GM18907 (cell line): Measurements from ENCODE around the gene CEP350.
"Not testable (repeated sequence)": the region's sequence is repeated elsewhere in the genome, so short reads cannot be mapped to it uniquely, and the experiment has no call there.

Source experiments
- ATAC-seq: cut with Tn5 transposase; IDR thresholded peaks from one replicate; pipeline ENCODE4 v1.9.1; 2021; ENCODE audit warnings: mild to moderate bottlenecking, moderate library complexity; ENCODE audit not compliant: unreplicated experiment

Gene CEP350

DNA sequence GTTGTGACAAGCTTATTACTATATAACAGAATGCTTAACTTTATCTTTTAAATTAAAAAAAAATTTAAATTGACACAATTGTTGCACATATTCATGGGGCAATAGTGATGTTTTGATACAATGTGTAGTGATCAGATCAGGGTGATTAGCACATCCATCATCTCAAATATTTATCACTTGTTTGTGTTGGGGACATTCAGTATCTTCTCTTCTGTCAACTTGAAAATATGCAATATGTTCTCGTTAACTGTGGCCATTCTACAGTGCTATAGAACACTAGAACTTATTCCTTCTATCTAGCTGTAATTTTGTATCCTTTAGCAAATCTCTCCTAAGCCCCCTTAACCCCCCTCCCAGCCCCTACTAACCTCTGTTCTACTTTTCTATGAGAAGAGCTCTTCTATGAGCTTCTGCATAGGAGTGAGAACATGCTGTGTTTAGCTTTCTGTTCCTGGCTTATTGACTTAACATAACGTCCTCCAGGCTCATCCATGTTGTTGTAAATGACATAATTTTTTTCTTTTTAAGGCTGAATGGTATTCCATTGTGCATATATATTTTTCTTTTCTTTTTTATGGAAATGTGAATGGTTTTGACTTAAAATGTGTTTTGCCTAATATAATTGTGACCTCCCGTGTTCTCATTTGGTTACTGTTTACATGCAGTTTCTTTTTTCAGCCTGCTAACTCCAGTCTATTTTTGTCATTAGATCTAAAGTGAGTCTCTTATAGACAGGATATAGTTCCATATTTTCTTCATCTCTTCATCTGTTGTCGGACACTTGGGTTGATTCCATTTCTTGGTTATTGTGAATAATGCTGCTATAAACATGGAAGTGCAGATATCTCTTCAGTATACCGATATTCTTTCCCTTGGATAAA lies 23.8 kb downstream of the CEP350 start:
- ATAC-seq: no peak

DNA sequence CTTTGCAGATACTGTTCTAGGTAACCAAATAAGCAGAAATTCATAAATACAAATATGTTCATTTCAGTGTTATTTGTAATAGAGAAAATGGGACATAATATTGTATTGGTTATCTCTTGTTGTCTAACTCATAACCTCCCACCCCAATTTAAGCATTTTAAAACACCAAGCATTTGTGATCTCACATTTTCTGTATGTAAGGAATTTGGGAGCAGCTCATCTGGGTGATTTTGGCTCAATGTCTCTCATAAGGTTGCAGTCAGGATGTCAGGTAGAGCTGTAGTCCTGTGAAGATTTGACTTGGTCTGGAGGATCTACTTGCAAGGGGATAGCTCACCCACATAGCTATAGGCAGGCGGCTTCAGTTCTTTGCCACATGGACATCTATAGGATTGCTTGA lies 29.5 kb downstream of the CEP350 start:
- no peak for ATAC-seq

DNA sequence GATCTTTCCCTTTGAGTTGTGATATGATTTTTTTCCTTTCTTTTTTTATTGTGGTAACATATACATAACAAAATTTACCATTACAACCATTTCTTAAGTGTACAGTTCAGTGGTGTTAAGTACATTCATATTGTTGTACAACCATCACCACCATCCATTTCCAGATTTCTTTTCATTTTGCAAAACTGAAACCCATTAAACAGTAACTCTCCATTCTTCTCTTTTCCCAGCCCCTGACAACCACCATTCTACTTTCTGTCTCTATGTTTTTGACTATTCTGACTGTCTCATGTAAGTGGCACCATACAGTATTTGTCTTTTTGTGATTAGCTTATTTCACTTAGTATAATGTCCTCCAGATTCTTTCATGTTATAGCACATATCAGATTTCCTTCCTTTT lies 30.3 kb downstream of the CEP350 start:
- ATAC-seq: no peak

DNA sequence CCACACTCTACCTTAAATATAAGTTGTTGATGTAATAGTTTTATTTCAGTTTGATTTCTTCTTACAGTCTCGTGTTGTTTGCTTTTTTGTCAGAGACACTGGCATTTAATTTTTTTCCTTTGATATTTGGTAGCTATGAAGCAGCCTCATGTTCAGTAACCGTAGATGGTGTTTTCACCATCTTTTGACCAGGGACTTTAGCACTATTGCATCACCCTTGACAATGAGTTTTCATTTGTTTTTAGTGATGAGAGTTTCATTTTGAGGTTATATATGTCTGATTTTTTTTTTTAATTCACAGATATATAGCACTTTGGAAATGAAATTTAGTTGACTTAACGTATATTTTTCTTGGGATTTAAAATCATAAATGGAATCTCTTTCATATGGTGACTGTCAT lies 36.2 kb downstream of the CEP350 start:
- no peak for ATAC-seq

DNA sequence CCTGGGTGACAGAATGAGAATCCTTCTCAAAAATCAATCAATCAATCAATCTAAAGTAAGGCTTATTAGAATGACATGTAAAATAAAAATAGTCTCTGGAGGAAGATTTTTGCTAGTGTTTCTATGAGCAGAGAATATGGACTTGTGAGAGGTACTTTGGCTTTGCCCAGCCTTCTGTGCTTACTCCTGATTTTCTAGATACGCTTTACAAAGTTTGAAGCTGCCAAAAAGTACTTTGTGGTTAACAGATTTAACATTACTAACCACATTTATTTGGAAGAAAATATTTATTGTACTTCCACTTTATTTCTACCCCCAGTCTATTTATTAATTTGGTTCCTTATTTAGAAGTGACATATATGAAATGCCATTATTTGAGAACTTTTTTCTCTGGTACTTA lies 41.0 kb downstream of the CEP350 start:
- no peak for ATAC-seq

DNA sequence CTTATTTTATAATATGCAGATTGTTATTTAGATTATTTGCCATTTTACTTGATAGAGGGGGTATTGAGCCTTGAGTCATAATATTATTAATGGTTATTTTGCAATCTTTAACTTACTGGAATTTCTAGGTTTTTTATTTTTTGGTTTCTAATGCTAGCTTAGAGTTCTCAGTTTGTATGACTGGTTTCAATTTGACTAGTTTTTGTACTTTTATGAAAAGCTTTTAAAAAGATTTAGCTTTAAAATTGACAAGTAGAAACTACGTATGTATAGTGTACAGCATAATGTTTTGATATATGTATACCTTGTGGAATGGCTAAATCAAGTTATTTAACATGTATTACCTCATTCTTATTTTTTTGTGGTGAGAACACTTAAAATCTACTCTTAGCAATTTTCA lies 41.5 kb downstream of the CEP350 start:
- ATAC-seq: peak; percentile 70

DNA sequence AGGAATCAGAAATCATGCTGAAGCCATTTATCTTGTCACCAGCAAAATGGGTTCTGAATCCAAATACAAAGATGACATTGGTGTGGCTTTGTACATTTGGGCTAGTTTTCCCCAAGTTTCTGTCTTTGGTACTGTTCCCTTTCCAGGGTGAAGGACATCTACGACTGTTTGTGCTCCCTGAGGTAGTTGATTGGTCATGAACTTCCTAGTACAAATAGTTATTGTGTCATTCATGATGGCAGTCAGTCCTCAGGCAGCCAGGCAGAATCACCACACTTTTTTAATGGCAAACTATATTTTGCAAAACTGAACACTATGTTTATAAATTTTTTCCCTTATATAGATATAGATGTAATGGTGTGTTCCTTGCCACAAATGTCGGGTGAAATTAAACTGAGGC lies 46.0 kb downstream of the CEP350 start:
- ATAC-seq: no peak

DNA sequence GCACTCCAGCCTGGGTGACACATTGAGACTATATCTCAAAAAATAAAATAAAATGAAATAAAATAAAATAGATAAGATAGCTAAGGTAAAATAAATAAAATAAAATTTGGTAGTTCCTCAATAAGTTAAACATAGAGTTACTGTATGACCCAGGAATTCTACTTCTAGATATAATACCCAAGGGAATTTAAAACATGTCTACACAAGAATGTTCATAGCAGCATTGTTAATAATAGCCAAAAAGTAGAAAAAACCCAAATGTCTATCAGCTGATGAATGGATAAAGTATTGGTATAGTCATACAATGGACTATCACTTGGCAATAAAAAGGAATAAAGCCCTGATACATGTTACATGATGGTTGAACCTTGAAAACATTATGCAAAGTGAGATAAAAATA lies 47.8 kb downstream of the CEP350 start:
- no peak for ATAC-seq

DNA sequence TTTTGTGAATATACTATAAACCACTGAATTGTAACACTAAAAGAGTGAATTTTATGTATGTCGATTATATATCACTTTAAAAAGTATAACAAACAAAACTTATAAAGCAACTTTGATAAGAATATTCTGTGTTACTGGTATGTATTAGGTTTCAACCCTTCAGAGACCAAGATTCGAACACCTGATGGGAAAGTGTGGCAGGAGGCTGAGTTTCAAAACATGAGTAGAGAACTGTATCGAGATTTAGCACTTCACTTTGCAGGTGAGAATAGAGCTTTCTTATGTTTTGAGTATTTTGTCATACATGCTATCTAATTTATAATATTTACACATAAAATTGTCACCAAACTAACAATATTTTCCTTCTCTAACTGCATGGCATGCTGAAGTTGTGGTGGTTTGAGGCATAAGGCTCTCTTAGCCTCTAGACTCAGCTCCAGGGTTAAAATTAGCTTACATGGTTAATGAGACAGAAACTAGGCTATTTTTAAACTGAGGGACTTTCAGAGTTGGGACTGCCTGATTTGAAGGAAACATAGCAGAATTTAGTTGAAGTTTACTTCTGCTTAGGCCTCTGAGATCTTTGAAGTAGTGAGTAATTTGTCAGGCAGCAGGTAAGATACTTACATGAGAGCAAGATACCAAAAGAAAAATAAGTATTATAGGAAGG lies 48.6 kb downstream of the CEP350 start:
- peak; percentile 85 for ATAC-seq

DNA sequence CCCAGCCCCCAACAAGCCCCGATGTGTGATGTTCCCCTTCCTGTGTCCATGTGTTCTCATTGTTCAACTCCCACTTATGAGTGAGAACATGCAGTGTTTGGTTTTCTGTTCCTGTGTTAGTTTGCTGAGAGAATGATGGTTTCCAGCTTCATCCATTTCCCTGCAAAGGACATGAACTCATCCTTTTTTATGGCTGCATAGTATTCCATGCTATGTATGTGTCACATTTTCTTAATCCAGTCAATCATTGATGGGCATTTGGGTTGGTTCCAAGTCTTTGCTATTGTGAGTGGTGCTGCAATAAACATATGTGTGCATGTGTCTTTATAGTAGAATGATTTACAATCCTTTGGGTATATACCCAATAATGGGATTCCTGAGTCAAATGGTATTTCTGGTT lies 52.2 kb downstream of the CEP350 start:
- not testable (repeated sequence) for ATAC-seq

DNA sequence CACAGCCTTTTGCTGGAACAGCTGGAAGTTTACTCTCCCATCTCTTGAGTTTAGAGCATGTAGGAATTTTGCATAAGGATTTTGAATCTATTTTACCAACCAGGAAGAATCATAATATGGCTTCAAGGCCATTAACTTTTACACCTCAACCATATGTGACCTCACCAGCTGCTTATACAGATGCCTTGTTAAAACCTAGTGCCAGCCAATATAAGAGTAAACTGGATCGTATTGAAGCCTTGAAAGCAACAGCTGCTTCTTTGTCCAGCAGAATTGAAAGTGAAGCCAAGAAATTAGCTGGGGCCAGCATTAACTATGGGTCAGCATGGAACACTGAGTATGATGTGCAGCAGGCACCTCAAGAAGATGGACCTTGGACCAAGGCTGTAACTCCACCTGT lies 65.4 kb downstream of the CEP350 start:
- ATAC-seq: no peak

DNA sequence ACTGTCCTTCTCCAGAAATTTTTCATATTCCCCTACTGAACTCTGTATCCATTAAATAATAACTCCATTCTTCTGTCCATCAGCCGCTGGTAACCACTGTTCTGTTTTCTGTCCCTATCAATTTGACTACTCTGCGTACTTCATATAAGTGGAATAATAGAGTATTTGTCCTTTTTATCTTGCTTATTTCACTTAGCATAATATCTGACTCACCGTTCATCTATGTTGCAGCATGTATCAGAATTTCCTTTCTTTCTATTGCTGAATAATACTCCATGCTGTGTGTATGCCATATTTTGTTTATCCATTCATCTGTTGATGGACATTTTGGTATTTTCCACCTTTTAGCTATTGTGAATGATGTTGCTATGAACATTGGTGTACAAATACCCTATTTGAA lies 71.9 kb downstream of the CEP350 start:
- ATAC-seq: no peak

DNA sequence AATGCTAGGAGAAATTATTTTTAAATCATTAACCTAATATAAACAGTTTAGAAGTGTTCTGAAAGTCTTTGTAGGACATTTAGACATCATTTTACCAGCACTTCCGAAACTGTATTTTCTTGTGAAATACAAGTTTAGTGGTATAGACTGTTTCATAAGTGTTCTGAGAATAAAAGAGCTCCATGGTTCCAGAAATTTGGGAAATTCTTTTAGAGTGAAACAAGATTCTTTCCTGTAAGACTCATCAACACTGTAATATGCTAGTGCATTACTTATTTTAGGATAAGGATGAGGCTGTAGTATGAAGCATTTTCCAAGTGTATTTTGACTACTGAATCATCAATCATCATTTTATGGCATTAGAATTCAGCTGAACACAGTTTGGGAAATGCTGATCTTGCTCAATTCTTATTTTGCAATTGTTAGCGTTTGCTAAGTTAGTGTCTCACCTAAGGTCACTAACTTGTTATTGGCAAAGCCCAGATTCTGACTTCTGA lies 73.4 kb downstream of the CEP350 start:
- ATAC-seq: no peak

DNA sequence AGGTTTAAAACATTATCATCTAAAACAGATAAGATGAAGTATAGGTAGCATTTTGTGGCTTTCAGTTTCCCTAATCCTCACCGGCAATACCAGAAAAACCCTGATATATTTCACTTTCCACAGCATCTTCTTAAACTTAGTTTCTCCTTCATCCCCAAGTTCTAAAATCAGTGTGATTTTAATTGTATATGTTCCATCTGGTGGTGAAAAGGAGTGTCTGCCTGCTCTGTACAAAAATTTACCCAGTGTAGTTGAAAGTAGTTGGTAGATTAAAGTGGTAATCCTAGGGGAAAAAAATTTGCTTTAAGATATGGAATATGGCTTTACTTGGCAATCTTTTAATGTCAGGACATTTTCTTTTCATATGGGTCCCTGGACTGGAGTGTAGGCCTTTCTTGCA lies 74.3 kb downstream of the CEP350 start:
- no peak for ATAC-seq

DNA sequence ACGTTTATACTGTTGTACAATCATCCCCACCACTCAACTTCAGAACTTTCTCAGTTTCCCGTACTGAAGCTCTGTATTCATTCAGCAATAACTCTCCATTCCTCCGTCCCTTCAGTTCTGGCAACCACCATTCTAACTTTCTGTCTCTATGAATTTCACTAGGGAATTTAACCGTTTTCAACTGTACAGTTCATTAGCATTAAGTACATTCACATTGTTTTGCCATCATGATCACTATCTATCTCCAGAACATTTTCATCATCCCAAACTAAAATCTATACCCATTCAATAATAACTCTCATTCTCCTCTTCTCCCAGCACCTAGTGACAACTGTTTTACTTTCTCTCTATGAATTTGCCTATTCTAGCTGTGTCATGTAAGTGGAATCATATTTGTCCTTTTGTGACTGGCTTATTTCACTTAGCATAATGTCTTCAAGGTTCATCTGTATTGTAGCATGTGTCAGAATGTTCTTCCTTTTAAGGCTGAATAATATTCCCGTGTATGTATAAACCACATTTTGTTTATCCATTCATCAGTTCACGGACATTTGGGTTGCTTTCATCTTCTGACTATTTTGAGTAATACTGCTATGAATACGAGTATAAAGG lies 75.0 kb downstream of the CEP350 start:
- ATAC-seq: no peak

DNA sequence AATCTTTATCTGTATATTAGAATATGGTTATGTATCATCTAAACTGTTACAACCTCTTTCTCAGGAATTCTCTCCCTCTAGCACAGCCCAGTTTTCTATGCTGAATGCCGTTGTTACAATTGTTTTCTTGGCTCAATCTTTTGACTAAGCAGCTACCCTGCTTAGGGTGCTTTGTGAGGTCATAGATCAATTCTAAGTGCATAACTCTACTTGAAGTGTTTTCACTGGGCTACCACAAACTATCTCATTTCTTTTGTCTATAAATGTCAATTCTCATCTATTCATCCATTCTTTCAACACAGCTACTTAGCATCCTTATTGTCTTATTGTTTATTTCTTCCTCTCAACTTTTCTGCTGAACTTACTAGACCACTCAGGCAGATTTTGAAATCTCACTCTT lies 77.1 kb downstream of the CEP350 start:
- ATAC-seq: no peak

DNA sequence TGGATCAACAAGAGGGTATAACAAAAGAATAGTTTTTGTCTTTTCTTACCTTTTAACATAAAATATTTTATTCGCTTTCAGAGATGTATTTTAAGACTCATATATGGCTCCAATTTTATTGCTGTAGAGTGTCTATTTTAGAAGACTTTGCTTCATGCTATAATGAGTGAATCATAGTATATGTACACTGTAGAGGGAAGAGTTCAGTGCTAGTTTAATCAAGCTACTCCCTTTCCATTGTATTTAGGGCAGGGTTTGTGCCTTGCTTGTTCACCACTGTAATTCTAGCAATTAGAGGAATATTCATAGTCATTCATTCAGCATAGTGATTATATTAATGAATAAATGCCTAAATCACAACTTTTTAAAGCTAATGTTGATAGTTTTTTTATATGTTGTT lies 78.8 kb downstream of the CEP350 start:
- no peak for ATAC-seq

DNA sequence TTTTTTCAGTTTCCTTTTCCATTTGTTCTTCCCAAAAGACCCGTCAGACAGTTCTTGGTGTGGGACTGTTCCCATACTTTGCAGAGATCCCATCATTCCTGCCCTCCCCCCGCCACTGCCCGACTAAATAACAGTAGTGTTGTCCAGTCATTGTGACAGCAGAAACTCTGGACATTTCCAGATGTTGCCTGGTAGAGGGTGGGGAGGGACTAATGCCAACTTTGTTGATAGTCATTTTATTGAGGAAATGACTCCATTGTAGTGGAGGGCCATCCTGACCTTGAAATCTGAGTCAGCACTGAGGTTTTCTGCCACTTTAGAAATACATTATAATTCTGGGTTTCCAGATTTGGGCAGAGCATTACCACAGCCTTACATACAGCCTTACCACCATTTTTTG lies 85.4 kb downstream of the CEP350 start:
- no peak for ATAC-seq

DNA sequence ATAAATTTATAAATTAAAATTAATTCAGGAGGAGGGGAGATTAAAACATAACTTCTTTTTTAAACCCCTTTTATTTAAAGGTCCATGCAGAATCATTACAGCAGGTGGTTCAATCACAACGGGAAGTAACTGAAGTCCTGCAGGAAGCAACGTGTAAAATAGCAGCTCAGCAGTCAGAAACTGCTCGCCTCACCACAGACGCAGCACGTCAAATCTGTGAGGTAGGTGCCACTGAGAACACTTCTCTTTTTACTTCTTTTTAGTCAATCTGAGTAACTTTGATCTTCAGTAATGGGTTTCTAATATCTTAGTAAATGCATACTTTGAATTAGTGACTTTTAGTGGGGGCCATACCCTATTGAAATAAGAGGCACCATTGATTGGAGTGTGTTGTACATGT lies 87.0 kb downstream of the CEP350 start:
- no peak for ATAC-seq

DNA sequence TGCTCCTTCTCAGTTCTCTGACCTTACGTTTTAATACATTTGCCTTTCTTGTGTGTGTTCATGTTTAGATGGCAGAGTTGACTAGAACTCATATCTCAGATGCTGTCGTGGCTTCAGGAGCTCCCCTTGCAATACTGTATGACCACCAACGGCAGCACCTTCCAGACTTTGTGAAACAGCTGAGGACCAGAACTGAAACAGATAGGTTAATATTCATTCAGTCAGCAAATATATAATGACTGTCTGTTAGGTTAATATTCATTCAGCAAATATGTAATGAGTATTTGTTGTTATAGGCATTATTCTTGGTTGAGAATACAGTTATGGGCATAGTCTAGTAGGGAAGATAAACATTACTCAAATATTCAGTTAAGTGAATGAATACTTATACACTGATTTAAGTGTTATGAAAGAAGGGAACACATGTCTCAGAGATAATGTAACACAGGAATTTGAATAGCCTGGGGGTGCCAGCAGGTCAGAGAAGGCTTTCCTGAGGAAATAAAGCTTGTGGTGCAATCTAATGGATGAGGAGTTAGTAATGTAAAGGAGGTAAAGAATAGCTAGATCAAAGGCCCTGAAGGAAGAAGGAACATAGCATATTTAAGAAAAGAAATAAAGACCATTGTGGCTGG lies 88.5 kb downstream of the CEP350 start:
- no peak for ATAC-seq

DNA sequence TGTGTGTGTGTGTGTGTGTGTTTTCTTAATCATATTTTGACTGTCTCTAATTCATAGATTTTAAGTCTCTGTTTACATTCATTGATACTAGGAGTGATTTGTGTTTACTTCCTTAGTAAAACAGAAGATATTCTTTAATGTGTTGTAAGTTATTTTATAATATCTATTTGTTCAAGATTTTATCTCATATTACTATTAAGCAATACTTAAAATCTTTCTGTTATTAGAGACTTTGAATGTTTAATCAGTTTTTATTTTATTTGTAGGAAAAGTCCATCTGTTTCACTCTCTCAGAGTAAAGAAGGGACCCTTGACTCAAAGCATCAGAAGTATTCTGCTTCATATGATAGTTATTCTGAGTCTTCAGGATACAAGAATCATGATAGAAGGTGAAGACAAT lies 89.2 kb downstream of the CEP350 start:
- ATAC-seq: no peak
